ENCODE measurements around the gene AIF1L.

DNA sequence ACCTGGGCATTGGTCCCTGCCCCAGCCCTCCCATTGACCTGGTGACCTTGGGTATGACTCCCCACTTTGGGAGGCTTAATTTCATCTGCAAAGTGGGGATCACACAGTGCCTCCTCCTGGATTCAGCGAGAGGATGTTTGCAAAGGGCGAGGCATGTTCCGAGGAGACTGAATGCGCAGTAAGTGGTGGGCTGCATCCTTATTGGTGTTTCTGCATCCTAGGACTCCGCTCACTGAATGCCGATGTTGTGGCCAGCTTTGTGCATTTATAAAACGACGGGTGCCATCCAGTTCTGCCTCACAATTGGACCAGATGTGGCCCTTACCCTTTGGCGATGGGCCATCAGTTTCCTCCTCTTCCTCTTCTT, 23.5 kb upstream of the AIF1L start:
- TF ChIP-seq, protein P1, sequence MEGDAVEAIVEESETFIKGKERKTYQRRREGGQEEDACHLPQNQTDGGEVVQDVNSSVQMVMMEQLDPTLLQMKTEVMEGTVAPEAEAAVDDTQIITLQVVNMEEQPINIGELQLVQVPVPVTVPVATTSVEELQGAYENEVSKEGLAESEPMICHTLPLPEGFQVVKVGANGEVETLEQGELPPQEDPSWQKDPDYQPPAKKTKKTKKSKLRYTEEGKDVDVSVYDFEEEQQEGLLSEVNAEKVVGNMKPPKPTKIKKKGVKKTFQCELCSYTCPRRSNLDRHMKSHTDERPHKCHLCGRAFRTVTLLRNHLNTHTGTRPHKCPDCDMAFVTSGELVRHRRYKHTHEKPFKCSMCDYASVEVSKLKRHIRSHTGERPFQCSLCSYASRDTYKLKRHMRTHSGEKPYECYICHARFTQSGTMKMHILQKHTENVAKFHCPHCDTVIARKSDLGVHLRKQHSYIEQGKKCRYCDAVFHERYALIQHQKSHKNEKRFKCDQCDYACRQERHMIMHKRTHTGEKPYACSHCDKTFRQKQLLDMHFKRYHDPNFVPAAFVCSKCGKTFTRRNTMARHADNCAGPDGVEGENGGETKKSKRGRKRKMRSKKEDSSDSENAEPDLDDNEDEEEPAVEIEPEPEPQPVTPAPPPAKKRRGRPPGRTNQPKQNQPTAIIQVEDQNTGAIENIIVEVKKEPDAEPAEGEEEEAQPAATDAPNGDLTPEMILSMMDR (IDR thresholded peaks at IDR 0.05): no peak
- TF ChIP-seq POLR2AphosphoS5 (IDR thresholded peaks at IDR 0.05) (no peak), POLR2A (IDR thresholded peaks at IDR 0.05) (no peak), EP300 (IDR thresholded peaks at IDR 0.05) (no peak)
